GM12878 (cell line): Measurements from ENCODE around the gene HLA-DPB1. TPM values are rescaled to one million over a fixed set of nuclear protein-coding genes. Genes with fewer than 3 reads are reported as not detected.

Source experiments
- ATAC-seq: fragments of 200-7000 bp; cut with Tn5 transposase; 3 replicates; pipeline ENCODE4 v1.9.1; 2020; ENCODE audit warnings: mild to moderate bottlenecking, moderate library complexity
- BruUV-seq: library from RNA; stranded (reverse); fragments of 400-500 nt; replicated peaks from 2 replicates; lab custom pipeline; 2021; lab: Mats Ljungman, UMichigan
- CTCF ChIA-PET: fragments of 300-600 bp; sonication (Branson Sonifier 250); formaldehyde crosslinking; extraction: SDS; loops from one replicate; lab custom pipeline; 2021; ENCODE audit warnings: inconsistent platforms; lab: Yijun Ruan, JAX
- POLR2A ChIA-PET: fragments of 350-600 bp; formaldehyde crosslinking; extraction: SDS; loops from one replicate; lab custom pipeline; 2021; ENCODE audit warnings: inconsistent platforms; lab: Charles Lee
- RAD21 ChIA-PET: fragments of 300-600 bp; sonication (Branson Sonifier 250); formaldehyde crosslinking; loops from one replicate; lab custom pipeline; 2023; ENCODE audit warnings: antibody characterized with exemption; ENCODE audit not compliant: unreplicated experiment; lab: Charles Lee
- SMC1A ChIA-PET: fragments of 300-600 bp; sonication (Branson Sonifier 250); formaldehyde crosslinking; loops from one replicate; lab custom pipeline; 2023; ENCODE audit not compliant: unreplicated experiment, uncharacterized antibody; lab: Charles Lee
- DNase-seq: peaks from one replicate; pipeline ENCODE4 v3.0.0-alpha.2; 2011; ENCODE audit warnings: low read depth, low spot score
- FAIRE-seq: peaks from 3 replicates; lab custom pipeline; 2011; peaks lifted over from hg19 to GRCh38; lab: Jason Lieb, UNC
- H2AFZ ChIP-seq: 2 replicates; pipeline ENCODE4 v1.6.0; 2011; ENCODE audit warnings: low read depth, low read length, control low read depth; ENCODE audit not compliant: control insufficient read depth
- H3K27ac ChIP-seq: 2 replicates; pipeline ENCODE4 v1.5.1; 2011; ENCODE audit warnings: control low read depth; ENCODE audit not compliant: control insufficient read depth, insufficient read depth
- H3K27me3 ChIP-seq, 2 experiments: replicated peaks in 1 of 2; 2 replicates each; pipeline versions ENCODE4 v1.6.0 to v1.6.1; 2011; ENCODE audit warnings: low read length in 1 of 2; ENCODE audit not compliant: control insufficient read depth in 2 of 2, insufficient read depth in 2 of 2
- H3K36me3 ChIP-seq, 2 experiments: 2 replicates each; pipeline ENCODE4 v1.5.1; 2011; ENCODE audit warnings: low read length in 1 of 2; ENCODE audit not compliant: control insufficient read depth in 2 of 2, insufficient read depth in 2 of 2
- H3K4me1 ChIP-seq: 2 replicates; pipeline ENCODE4 v1.6.1; 2011; ENCODE audit warnings: mild to moderate bottlenecking, low read length, moderate library complexity, mixed read lengths; ENCODE audit not compliant: control insufficient read depth, insufficient read depth
- H3K4me2 ChIP-seq: 2 replicates; pipeline ENCODE4 v1.6.0; 2011; ENCODE audit warnings: control low read depth; ENCODE audit not compliant: control insufficient read depth, insufficient read depth
- H3K4me3 ChIP-seq: fragments of 200-600 bp; sonication (generic); 2 replicates; pipeline ENCODE4 v1.5.1; 2016
- H3K79me2 ChIP-seq: 2 replicates; pipeline ENCODE4 v1.6.0; 2011; ENCODE audit warnings: low read length; ENCODE audit not compliant: control insufficient read depth, insufficient read depth
- H3K9ac ChIP-seq: 2 replicates; pipeline ENCODE4 v1.8.0; 2011; ENCODE audit warnings: low read length, control low read depth, mixed read lengths; ENCODE audit not compliant: control insufficient read depth, insufficient read depth
- H3K9me3 ChIP-seq: replicated peaks from 3 replicates; pipeline ENCODE4 v1.5.1; 2011; ENCODE audit warnings: mild to moderate bottlenecking, low read length; ENCODE audit not compliant: control insufficient read depth, insufficient read depth
- H4K20me1 ChIP-seq: 2 replicates; pipeline ENCODE4 v1.6.0; 2011; ENCODE audit not compliant: control insufficient read depth, insufficient read depth
- BMI1 ChIP-seq: fragments of 450-650 bp; IDR thresholded peaks from 2 replicates; pipeline ENCODE4 v1.6.1; 2016; ENCODE audit warnings: mild to moderate bottlenecking, moderate library complexity, borderline replicate concordance
- CBFB ChIP-seq: IDR thresholded peaks from 2 replicates; pipeline ENCODE4 v1.6.1; 2016; ENCODE audit warnings: antibody characterized with exemption, low read depth
- FOXM1 ChIP-seq: IDR thresholded peaks from 2 replicates; pipeline ENCODE4 v1.6.1; 2012; ENCODE audit warnings: low read depth, mild to moderate bottlenecking, inconsistent platforms, low read length, moderate library complexity
- IKZF1 ChIP-seq: fragments of 450-650 bp; conservative IDR thresholded peaks from 2 replicates; pipeline ENCODE4 v1.6.1; 2017; ENCODE audit warnings: antibody characterized with exemption, mild to moderate bottlenecking
- MEF2A ChIP-seq: IDR thresholded peaks from 2 replicates; pipeline ENCODE4 v1.6.1; 2011; ENCODE audit warnings: low read depth, mild to moderate bottlenecking, low read length, moderate library complexity; ENCODE audit not compliant: insufficient read depth
- MTA3 ChIP-seq: IDR thresholded peaks from 2 replicates; pipeline ENCODE4 v1.6.1; 2012; ENCODE audit warnings: low read length, inconsistent platforms, borderline replicate concordance
- PML ChIP-seq: IDR thresholded peaks from 2 replicates; pipeline ENCODE4 v1.6.1; 2012; ENCODE audit warnings: low read length, inconsistent platforms
- POLR2A ChIP-seq: IDR thresholded peaks from 2 replicates; pipeline ENCODE4 v1.6.1; 2011; ENCODE audit warnings: low read depth, mild to moderate bottlenecking, low read length
- POLR2AphosphoS2 ChIP-seq: IDR thresholded peaks from 2 replicates; pipeline ENCODE4 v1.6.1; 2011; ENCODE audit warnings: low read depth, mild to moderate bottlenecking, low read length, improper control_type of control experiment, moderate library complexity
- POLR2AphosphoS5 ChIP-seq: IDR thresholded peaks from 2 replicates; pipeline ENCODE4 v1.6.1; 2011; ENCODE audit warnings: mild to moderate bottlenecking, low read length, inconsistent platforms
- POU2F2 ChIP-seq: IDR thresholded peaks from 3 replicates; pipeline ENCODE4 v1.6.1; 2011; ENCODE audit warnings: low read depth, mild to moderate bottlenecking, low read length, borderline replicate concordance
- SMAD5 ChIP-seq: IDR thresholded peaks from 2 replicates; pipeline ENCODE4 v1.6.1; 2016; ENCODE audit warnings: antibody characterized with exemption, low read depth
- SREBF1 ChIP-seq: IDR thresholded peaks from 2 replicates; pipeline ENCODE4 v1.6.1; 2012; ENCODE audit warnings: mild to moderate bottlenecking, low read length
- TCF3 ChIP-seq: IDR thresholded peaks from 2 replicates; pipeline ENCODE4 v1.6.1; 2012; ENCODE audit warnings: low read depth, mild to moderate bottlenecking, low read length, borderline replicate concordance; ENCODE audit not compliant: insufficient read depth
- ZNF217 ChIP-seq: fragments of 450-650 bp; IDR thresholded peaks from 2 replicates; pipeline ENCODE4 v1.6.1; 2017; ENCODE audit warnings: antibody characterized with exemption, mild to moderate bottlenecking
- WGBS: methylation state at CpG from one replicate; pipeline ENCODE4 v1.1.6; 2016; ENCODE audit warnings: low lambda C conversion rate; ENCODE audit not compliant: insufficient replicate concordance, insufficient coverage; ENCODE audit errors: missing lambda C conversion rate; 5-methylcytosine and 5-hydroxymethylcytosine counted together
- in situ Hi-C: fragments of 300-500 bp; cut with MboI; formaldehyde crosslinking; loops from 9 replicates; pipeline ENCODE4 v1.14.3; 2018; ENCODE audit warnings: mixed read lengths
- intact Hi-C: fragments of 100-400 bp; cut with micrococcal nuclease; formaldehyde crosslinking; loops from one replicate; pipeline ENCODE4 v1.14.2; 2022; ENCODE audit not compliant: unreplicated experiment
- polyA plus RNA-seq, 11 experiments: library from polyadenylated mRNA; depleted of rRNA in 4 of 11; unstranded in 6 of 11; stranded (reverse) in 5 of 11; fragments of >200 nt; fragmentation: Nextera tagmentation in 4 of 11; fragmentation: Illumina TruSeq in 1 of 11; extraction: Ambion mirVana in 4 of 11; extraction: Trizol in 1 of 11; gene quantifications; 1 replicate in 1 of 11; 2 replicates in 10 of 11; pipeline versions ENCODE4 v1.2.1 to v1.2.3, GENCODE V29; 2011 to 2016; ENCODE audit warnings: inconsistent platforms in 2 of 11, missing spikeins in 2 of 11, low read depth in 1 of 11
- total RNA-seq, 4 experiments: library from RNA; depleted of rRNA in 3 of 4; stranded (reverse); fragments of >200 nt in 3 of 4; fragmentation: Illumina TruSeq in 1 of 4; extraction: Trizol in 1 of 4; gene quantifications; 2 replicates each; pipeline versions ENCODE4 v1.2.1 to v1.2.3, GENCODE V29; 2013 to 2021
- TF ChIP-seq, protein P1 (sequence below): IDR thresholded peaks from 2 replicates; pipeline ENCODE4 v1.6.1; 2012; ENCODE audit warnings: low read length, inconsistent platforms

HLA-DPB1 gene
- total and polyA plus RNA-seq, 10 of the 15 experiments (the other 5 are each of a cell fraction or from before 2014, with no cell fraction given), result 101 to 675 (median 352) TPM

DNA sequence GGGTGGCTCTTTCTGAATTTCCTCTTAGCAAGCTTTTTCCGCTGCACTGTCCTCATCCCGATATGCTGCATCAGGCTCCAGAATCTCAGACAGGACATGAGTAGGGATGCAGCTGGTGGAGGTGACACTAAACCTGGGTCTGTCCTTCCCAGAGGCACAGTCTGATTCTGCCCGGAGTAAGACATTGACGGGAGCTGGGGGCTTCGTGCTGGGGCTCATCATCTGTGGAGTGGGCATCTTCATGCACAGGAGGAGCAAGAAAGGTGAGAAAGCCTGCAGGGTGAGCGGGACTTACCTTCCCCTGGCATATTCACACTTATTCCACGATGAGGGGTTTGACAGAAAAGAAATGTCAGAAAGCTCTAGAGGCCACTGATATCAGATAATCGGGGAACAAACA lies 9.8 kb downstream of the HLA-DPB1 start:
- Histone ChIP-seq H3K4me3 (no peak overlapping the region), H2AFZ (no peak overlapping the region), H3K27ac (no peak overlapping the region), H3K9me3 (no peaks in the 10 kb centered on the region), H4K20me1 (no peaks in the 10 kb centered on the region), H3K4me2 (no peak overlapping the region), H3K79me2 (peaks cover 14% of the 10 kb centered on the region), H3K9ac (no peak overlapping the region), H3K4me1 (peaks cover 11% of the 10 kb centered on the region; the same call in 1 of the 2 replicates), H3K27me3 (no peaks in the 10 kb centered on the region), H3K36me3 (peaks cover 14 to 28% of the 10 kb centered on the region in 2 experiments)
- FAIRE-seq (no peak), DNase-seq (no peak), ATAC-seq (no peak)
- ChIA-PET SMC1A (interaction anchor here (1.6 to 7.1 kb wide), 2 partner anchors 10 to 69 kb away, joined by 5 to 54 read pairs; partner anchors contain the start of gene HLA-DPB1), POLR2A (interaction anchor here (0.9 to 1.7 kb wide), 2 partner anchors 10 to 15 kb away, joined by 3 read pairs; partner anchors contain the start of gene HLA-DPB1), RAD21 (no interaction called here), CTCF (interaction anchor here (0.7 to 14.2 kb wide), 2 partner anchors 71 to 88 kb away, joined by 3 to 281 read pairs; no protein-coding TSS in a partner anchor)
- in situ Hi-C loops (no loop called here), intact Hi-C loops (loop anchor here (10.0 kb wide), 1 partner anchor 201 kb away; no protein-coding TSS in a partner anchor)
- no TSS peak for BruUV-seq
- WGBS, result 76% methylated on average over 8 of the region's 8 CpGs
- TF ChIP-seq BMI1 (no peak), TCF3 (no peak), IKZF1 (no peak), SREBF1 (no peak), POLR2A (peak; percentile 55; the same call in 1 of the 2 replicates)

DNA sequence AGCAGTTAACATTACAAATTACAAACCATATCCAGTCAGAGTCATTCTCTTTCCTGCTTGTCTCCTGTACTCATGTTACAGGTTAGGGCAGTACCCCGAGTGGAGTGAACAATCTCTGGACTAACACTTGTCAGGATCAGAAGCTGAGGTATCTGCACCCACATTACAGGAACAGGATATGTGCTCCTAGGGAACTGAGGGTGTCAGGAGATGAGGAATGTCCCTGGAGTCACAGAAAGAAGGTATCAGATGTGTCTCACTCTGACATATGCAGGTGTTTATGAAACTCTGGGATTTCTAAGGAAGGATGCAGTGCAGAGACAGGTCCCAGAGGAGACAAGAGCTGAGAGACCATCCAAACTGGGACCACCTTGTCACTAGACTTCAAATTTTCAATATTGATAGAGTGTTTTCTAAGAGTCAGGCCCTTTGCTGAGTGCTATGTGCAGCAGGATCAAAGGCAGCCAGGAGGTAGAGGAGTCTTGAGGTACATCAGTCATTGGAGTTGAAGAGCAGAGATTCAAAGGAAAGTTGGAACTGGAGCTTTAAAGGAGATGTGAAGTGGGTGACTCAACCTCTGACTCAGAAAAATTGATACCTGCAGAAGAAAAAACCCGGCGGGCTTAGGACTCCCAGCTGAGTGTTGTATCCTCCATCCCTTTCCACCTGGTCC lies 12.6 kb downstream of the HLA-DPB1 start:
- H3K9ac ChIP-seq, result no peak overlapping the region
- intact Hi-C loops, result loop anchor here (10.0 kb wide), 1 partner anchor 204 kb away; no protein-coding TSS in a partner anchor
- ChIA-PET SMC1A (interaction anchor here (1.2 to 7.1 kb wide), 7 partner anchors 10 to 88 kb away, joined by 3 to 54 read pairs (median 6); partner anchors contain the start of gene HLA-DPB1), CTCF (interaction anchor here (0.6 to 14.2 kb wide), 9 partner anchors 9 to 177 kb away, joined by 3 to 281 read pairs (median 3); no protein-coding TSS in a partner anchor), RAD21 (interaction anchor here (0.6 to 2.9 kb wide), 3 partner anchors 29 to 72 kb away, joined by 3 to 12 read pairs (median 6); no protein-coding TSS in a partner anchor), POLR2A (interaction anchor here (1.1 to 1.8 kb wide), 4 partner anchors 13 to 70 kb away, joined by 3 to 7 read pairs (median 4); partner anchors contain the start of gene HLA-DPB1)
- no peaks in the 10 kb centered on the region for H4K20me1 ChIP-seq
- in situ Hi-C loops, result no loop called here
- H3K27ac ChIP-seq, result no peak overlapping the region
- H3K79me2 ChIP-seq, result peaks cover under 1% of the 10 kb centered on the region; the same call in 1 of the 2 replicates
- no peaks in the 10 kb centered on the region for H3K9me3 ChIP-seq
- WGBS, result 62% methylated on average over 3 of the region's 3 CpGs
- H3K4me1 ChIP-seq, result no peaks in the 10 kb centered on the region
- ATAC-seq, result peak; percentile 6; the same call in 2 of the 3 replicates
- H3K36me3 ChIP-seq, result peaks cover 11 to 17% of the 10 kb centered on the region in 2 experiments
- no peak overlapping the region for H2AFZ ChIP-seq
- no peak overlapping the region for H3K4me3 ChIP-seq
- DNase-seq, result no peak
- no TSS peak for BruUV-seq
- FAIRE-seq, result no peak
- no peaks in the 10 kb centered on the region for H3K27me3 ChIP-seq
- H3K4me2 ChIP-seq, result no peak overlapping the region
- TF ChIP-seq SMAD5, result peak; percentile 59; the same call in 1 of the 2 replicates
- no peak for TF ChIP-seq SREBF1
- peak; percentile 75 for TF ChIP-seq PML
- TF ChIP-seq POU2F2, result 0 out of 3 replicates have a peak, but pooled peaks have one; percentile 22
- peak; percentile 45; the same call in 1 of the 2 replicates for TF ChIP-seq MTA3
- TF ChIP-seq ZNF217, result no peak
- TF ChIP-seq FOXM1, result 0 out of 2 replicates have a peak, but pooled peaks have one; percentile 25
- TF ChIP-seq, protein P1, sequence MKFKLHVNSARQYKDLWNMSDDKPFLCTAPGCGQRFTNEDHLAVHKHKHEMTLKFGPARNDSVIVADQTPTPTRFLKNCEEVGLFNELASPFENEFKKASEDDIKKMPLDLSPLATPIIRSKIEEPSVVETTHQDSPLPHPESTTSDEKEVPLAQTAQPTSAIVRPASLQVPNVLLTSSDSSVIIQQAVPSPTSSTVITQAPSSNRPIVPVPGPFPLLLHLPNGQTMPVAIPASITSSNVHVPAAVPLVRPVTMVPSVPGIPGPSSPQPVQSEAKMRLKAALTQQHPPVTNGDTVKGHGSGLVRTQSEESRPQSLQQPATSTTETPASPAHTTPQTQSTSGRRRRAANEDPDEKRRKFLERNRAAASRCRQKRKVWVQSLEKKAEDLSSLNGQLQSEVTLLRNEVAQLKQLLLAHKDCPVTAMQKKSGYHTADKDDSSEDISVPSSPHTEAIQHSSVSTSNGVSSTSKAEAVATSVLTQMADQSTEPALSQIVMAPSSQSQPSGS, result peak; percentile 53; the same call in 1 of the 2 replicates
- peak; percentile 53; the same call in 1 of the 2 replicates for TF ChIP-seq POLR2AphosphoS5
- peak; percentile 52; the same call in 1 of the 2 replicates for TF ChIP-seq POLR2AphosphoS2
- TF ChIP-seq MEF2A, result no peak
- peak; percentile 42; the same call in 1 of the 2 replicates for TF ChIP-seq CBFB
